ENCODE results near the gene PACRG. TPM values are rescaled to one million over a fixed set of nuclear protein-coding genes. Genes with fewer than 3 reads are reported as not detected.

PACRG gene
- total and polyA plus RNA-seq, 3 donors from 2014 or later = 54.0 to 84.6 (median 81.7) TPM

DNA sequence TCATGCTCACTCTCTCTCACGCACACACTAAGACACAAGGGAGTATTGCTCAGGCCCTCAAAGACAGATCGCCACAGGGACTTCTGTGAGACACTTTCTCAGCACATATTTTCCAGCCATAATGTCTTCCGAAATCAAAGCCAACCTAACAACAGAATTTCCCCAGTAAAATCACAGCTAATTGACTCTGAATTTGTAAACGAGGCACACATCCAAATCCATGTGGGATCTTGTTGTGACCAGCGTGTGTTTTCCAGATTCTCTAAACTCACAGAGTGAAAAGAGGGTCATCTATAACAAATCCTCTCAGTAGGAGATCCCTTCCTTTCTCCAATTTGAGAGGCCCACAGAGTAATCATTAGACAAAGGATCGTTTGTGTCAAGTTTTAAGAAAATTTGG is 280.4 kb downstream of the PACRG start:
- 79 to 86% methylated on average over 6 of the region's 6 CpGs for WGBS, 2 donors
- intact Hi-C loops (cut with DNase I; ENCODE audit: low total_unique reads) = no loop called here
- no peaks in the 10 kb centered on the region for H3K4me1 ChIP-seq
- no peaks in the 10 kb centered on the region for H3K9me3 ChIP-seq
- no peak overlapping the region for H3K4me3 ChIP-seq
- DNase-seq = no peak
- TF ChIP-seq CTCF (IDR thresholded peaks at IDR 0.05) (no peak), POLR2A (IDR thresholded peaks at IDR 0.05) (no peak)
- H3K36me3 ChIP-seq (ENCODE audit: low read depth, missing control alignments) = no peaks in the 10 kb centered on the region
- H3K27me3 ChIP-seq = no peaks in the 10 kb centered on the region
- no peak overlapping the region for H3K27ac ChIP-seq

- Histone ChIP-seq H3K27ac (no peak overlapping the region), H3K36me3 (ENCODE audit: low read depth, missing control alignments) (no peaks in the 10 kb centered on the region), H3K9me3 (no peaks in the 10 kb centered on the region), H3K4me3 (no peak overlapping the region), H3K27me3 (no peaks in the 10 kb centered on the region), H3K4me1 (no peaks in the 10 kb centered on the region)
- TF ChIP-seq POLR2A (IDR thresholded peaks at IDR 0.05) = no peak
- TF ChIP-seq CTCF (IDR thresholded peaks at IDR 0.05) = no peak
- DNase-seq = no peak
- intact Hi-C loops (cut with DNase I; ENCODE audit: low total_unique reads) = no loop called here
- 86% methylated on average over 5 of the region's 5 CpGs for WGBS, 2 donors
Observed at GRCh38 chr6:163008626-163009025, 280.9 kb downstream of the PACRG start.

DNA sequence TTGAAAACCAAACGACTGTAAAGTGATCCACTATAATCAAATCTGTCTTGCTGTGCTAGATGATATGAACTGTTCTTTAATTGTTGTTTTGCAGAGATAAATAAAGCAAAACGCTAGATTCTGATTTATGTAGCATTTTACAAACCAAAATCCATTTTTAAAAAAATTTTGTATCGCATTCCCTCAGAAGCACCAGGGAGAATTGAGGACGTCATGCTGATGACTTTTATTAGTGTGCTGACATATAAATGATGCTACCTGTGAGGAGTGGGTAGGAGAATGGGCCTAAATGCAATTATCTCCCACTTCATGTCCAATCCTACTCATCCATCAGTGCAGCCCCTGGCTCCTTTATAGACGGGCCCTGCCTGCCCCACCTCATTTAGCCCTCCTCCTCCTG is 282.4 kb downstream of the PACRG start:
- no peaks in the 10 kb centered on the region for H3K4me1 ChIP-seq
- no peaks in the 10 kb centered on the region for H3K9me3 ChIP-seq
- no peaks in the 10 kb centered on the region for H3K36me3 ChIP-seq (ENCODE audit: low read depth, missing control alignments)
- H3K27me3 ChIP-seq = no peaks in the 10 kb centered on the region
- TF ChIP-seq POLR2A (IDR thresholded peaks at IDR 0.05) (no peak), CTCF (IDR thresholded peaks at IDR 0.05) (no peak)
- intact Hi-C loops (cut with DNase I; ENCODE audit: low total_unique reads) = no loop called here
- no peak for DNase-seq
- 80 to 85% methylated on average over 5 of the region's 5 CpGs for WGBS, 2 donors
- no peak overlapping the region for H3K4me3 ChIP-seq
- H3K27ac ChIP-seq = no peak overlapping the region

- intact Hi-C loops (cut with DNase I; ENCODE audit: low total_unique reads) = no loop called here
- Histone ChIP-seq H3K4me1 (no peaks in the 10 kb centered on the region), H3K4me3 (no peak overlapping the region), H3K9me3 (no peaks in the 10 kb centered on the region), H3K27ac (no peak overlapping the region), H3K27me3 (no peaks in the 10 kb centered on the region), H3K36me3 (ENCODE audit: low read depth, missing control alignments) (no peaks in the 10 kb centered on the region)
- DNase-seq = no peak
- 85 to 89% methylated on average over 1 of the region's 1 CpG for WGBS, 2 donors
- TF ChIP-seq POLR2A (IDR thresholded peaks at IDR 0.05) (no peak), CTCF (IDR thresholded peaks at IDR 0.05) (no peak)
Observed at GRCh38 chr6:163014736-163015135, 287.0 kb downstream of the PACRG start.

DNA sequence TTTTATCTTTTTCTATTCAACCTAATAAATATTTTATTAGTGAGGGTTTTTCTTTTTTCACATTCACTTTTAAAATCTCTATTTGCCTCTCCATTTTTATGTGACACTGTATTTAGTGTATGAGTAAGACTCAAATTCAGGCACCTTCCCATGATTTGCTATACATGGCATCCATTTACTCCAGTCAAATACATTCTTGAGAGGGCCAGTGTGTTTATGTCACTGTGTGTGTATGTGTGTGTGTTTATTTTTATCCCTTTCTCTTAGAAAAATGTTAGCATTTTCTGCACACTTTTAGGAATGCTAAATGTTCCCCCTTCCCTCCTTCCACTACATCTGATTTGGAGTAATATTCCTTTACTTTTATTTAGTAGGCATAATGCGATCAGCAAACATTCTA is 290.0 kb downstream of the PACRG start:
- no peaks in the 10 kb centered on the region for H3K4me1 ChIP-seq
- no peak for TF ChIP-seq CTCF (IDR thresholded peaks at IDR 0.05)
- TF ChIP-seq POLR2A (IDR thresholded peaks at IDR 0.05) = no peak
- H3K36me3 ChIP-seq (ENCODE audit: low read depth, missing control alignments) = no peaks in the 10 kb centered on the region
- DNase-seq = no peak
- intact Hi-C loops (cut with DNase I; ENCODE audit: low total_unique reads) = no loop called here
- 92 to 93% methylated on average over 1 of the region's 1 CpG for WGBS, 2 donors
- H3K9me3 ChIP-seq = no peaks in the 10 kb centered on the region
- H3K27ac ChIP-seq = no peak overlapping the region
- H3K4me3 ChIP-seq = no peak overlapping the region
- H3K27me3 ChIP-seq = no peaks in the 10 kb centered on the region

All from testis (tissue), 3 donors.